ENCODE results near the gene WAPL. TPM values are rescaled to one million over a fixed set of nuclear protein-coding genes. Genes with fewer than 3 reads are reported as not detected.

Gene WAPL
- polyA plus RNA-seq, 1 donor from 2014 or later, result 32.8 TPM

DNA sequence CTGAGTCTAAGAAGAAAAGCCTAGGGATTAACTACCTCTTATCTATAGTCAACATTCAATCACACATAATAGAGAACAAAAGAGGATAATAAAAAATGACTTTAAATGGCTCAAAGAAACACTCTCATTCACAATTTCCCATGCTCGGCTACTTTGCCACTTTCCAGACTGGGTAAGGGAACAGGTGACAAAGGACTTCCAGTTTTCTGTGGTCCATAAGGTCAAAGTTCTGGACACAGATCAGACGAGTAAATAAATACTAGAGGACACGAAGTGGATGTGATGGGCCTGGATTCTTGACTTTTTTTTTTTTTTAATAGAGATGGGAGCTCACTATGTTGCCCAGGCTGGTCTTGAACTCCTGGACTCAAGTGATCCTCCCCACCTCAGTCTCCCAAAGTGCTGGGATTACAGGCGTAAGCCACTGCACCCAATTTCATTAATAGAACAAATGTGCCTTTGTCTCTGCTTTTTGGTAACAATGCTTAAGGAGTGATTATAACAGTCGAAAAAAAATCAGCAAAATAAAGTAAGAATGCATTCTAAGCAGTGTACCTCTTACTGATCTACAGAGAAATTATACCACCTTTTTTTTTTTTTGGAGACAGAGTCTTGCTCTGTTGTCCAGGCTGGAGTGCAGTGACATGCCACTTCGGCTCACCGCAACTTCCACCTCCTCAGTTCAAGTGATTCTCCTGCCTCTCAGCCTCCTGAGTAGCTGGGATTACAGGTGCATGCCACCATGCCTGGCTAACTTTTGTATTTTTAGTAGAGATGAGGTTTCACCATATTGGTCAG, 70.6 kb downstream of the WAPL start:
- Mint-ChIP-seq H3K27me3 (no peaks in the 10 kb centered on the region), H3K4me3 (peak overlapping the region in 1 of 4 donors; percentile 74), H3K9me3 (no peaks in the 10 kb centered on the region), H3K27ac (no peak overlapping the region), H3K36me3 (peaks cover 30% of the 10 kb centered on the region), H3K4me1 (peaks cover 18 to 29% (median 27%) of the 10 kb centered on the region in 3 donors)

DNA sequence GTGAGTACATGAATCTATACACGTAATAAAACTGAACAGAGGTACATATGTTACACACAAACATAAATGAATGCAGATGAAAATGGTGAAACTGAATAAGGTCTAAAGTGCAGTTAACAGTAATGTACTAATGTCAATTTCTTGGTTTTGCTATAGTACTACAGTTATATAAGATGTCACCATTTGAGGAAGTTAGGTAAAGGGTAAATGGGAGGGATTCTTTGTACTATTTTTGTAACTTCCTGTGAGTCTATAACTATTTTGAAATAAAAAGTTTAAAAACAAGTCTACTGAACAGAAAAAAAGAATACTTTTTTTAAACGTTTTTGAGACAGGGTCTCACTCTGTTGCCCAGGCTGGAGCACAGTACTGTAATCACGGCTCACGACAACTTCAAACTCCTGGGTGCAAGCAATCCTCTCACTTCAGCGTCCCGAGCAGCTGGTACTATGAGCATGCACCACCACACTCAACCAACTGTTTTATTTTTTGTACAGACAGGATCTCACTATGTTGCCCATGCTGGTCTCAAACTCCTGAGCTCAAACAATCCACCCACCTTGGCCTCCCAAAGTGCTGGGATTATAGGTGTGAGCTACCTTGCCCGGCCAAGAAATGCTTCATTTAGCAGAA, 71.5 kb downstream of the WAPL start:
- Mint-ChIP-seq H3K4me1 (peaks cover 18 to 29% (median 27%) of the 10 kb centered on the region in 3 donors), H3K27ac (no peak overlapping the region), H3K9me3 (no peaks in the 10 kb centered on the region), H3K4me3 (peak overlapping the region in 2 of 4 donors; percentile 28 to 74), H3K27me3 (no peaks in the 10 kb centered on the region), H3K36me3 (peaks cover 32% of the 10 kb centered on the region)

DNA sequence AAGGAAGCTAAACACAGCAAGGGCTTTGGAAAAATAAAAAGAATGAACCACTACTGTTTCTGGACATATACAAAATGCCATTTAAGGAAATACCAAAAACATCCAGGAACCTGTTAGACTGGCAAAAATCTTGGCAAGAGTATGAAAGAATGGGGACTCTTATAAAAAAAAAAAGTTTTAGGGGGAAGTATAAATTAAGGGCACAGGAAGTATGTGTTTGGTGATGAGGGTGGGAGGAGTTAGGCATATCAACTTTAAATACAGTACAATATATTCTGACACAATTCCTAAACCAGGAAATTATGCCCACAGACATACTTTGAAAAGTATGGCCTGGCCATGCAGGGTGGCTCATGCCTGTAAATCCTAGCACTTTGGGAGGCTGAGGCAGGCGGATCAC, 74.2 kb downstream of the WAPL start:
- peaks cover 18 to 25% (median 21%) of the 10 kb centered on the region in 3 donors for H3K4me1 Mint-ChIP-seq
- no peaks in the 10 kb centered on the region for H3K9me3 Mint-ChIP-seq
- H3K36me3 Mint-ChIP-seq, result peaks cover 32% of the 10 kb centered on the region
- peak overlapping the region in 1 of 4 donors; percentile 52 for H3K4me3 Mint-ChIP-seq
- no peaks in the 10 kb centered on the region for H3K27me3 Mint-ChIP-seq
- H3K27ac Mint-ChIP-seq, result peak overlapping the region in 1 of 3 donors; percentile 9

DNA sequence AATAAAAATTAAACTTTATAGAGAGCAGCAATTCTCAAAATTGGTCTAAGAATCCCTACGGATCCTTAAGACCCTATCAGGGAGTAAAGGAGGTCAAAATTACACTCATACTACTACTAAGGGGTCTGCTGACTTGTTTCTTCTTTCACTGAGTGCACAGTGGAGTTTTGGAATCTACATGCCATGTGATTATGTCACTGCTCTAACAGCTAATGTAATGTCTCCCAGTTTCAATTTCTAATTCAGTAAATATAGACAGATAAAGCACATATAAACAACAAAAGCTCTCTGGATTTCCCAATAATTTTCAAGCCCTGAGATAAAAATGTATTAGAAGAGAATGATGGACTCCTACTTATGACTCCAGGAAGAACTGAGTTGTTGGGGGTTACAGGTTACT, 74.6 kb downstream of the WAPL start:
- Mint-ChIP-seq H3K27ac (no peak overlapping the region), H3K4me3 (peak overlapping the region in 1 of 4 donors; percentile 52), H3K4me1 (peaks cover 18 to 25% (median 21%) of the 10 kb centered on the region in 3 donors), H3K27me3 (no peaks in the 10 kb centered on the region), H3K36me3 (peaks cover 32% of the 10 kb centered on the region), H3K9me3 (no peaks in the 10 kb centered on the region)

DNA sequence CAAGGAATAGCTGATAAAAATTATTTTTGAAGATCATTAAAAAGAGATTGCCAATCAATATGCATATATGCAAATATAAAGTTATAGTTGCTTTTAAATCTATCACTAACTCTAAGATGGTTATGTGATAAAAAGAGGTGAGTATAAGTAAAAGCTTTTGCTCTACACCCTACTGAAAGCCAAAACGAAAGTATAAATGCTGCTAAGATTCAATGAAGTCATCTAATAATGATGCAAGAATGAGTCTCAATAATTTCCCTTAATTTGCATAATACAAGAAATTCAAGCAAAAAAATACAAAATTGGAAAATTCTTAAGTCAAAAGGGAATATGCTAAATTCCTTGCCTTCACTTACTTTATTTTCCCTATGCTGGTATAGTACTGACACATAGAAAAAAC, 75.2 kb downstream of the WAPL start:
- Mint-ChIP-seq H3K36me3 (peaks cover 32% of the 10 kb centered on the region), H3K4me3 (no peak overlapping the region), H3K27me3 (no peaks in the 10 kb centered on the region), H3K27ac (no peak overlapping the region), H3K9me3 (no peaks in the 10 kb centered on the region), H3K4me1 (peaks cover 18 to 21% (median 21%) of the 10 kb centered on the region in 3 donors)

DNA sequence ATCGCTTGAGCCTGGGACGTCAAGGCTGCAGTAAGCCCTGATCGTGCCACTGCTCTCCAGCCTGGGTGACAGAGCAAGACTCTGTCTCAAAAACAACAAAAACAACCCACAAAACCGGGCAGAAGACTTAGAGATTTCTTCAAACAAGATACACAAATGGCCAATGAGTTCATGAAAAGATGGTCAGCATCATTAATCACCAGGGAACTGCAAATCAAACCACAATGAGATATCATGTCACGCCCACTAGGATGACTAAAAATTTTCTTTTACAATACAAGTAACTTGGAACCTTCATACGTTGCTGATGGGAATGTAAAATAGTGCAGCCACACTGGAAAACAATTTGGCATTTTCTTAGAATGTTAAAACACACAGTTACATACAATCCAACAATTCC, 77.7 kb downstream of the WAPL start:
- peaks cover 4 to 7% (median 6%) of the 10 kb centered on the region in 3 donors for H3K4me1 Mint-ChIP-seq
- no peak overlapping the region for H3K27ac Mint-ChIP-seq
- H3K27me3 Mint-ChIP-seq, result no peaks in the 10 kb centered on the region
- no peaks in the 10 kb centered on the region for H3K9me3 Mint-ChIP-seq
- H3K4me3 Mint-ChIP-seq, result no peak overlapping the region
- H3K36me3 Mint-ChIP-seq, result peaks cover 25% of the 10 kb centered on the region

DNA sequence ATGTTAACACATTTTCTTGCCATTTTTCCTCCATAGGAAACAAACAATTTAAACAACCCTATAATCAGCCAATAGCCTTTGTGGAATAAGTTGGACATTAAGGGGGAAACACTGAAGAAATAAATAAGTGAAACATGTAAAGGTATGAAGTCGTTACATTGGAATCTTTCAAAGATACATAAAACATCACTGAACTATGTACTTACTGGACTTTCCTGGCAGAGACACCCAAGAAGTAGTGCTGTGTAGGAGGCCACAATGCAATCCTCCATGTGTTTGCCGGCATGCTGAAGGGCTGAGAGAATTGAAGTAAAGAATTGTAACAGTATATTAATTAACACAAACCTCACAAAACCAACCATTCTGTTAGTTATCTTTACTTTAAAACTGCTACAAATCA, 78.5 kb downstream of the WAPL start:
- Mint-ChIP-seq H3K27me3 (no peaks in the 10 kb centered on the region), H3K4me3 (no peak overlapping the region), H3K4me1 (peaks cover 4 to 7% (median 6%) of the 10 kb centered on the region in 3 donors), H3K27ac (no peak overlapping the region), H3K36me3 (peaks cover 23% of the 10 kb centered on the region), H3K9me3 (no peaks in the 10 kb centered on the region)

DNA sequence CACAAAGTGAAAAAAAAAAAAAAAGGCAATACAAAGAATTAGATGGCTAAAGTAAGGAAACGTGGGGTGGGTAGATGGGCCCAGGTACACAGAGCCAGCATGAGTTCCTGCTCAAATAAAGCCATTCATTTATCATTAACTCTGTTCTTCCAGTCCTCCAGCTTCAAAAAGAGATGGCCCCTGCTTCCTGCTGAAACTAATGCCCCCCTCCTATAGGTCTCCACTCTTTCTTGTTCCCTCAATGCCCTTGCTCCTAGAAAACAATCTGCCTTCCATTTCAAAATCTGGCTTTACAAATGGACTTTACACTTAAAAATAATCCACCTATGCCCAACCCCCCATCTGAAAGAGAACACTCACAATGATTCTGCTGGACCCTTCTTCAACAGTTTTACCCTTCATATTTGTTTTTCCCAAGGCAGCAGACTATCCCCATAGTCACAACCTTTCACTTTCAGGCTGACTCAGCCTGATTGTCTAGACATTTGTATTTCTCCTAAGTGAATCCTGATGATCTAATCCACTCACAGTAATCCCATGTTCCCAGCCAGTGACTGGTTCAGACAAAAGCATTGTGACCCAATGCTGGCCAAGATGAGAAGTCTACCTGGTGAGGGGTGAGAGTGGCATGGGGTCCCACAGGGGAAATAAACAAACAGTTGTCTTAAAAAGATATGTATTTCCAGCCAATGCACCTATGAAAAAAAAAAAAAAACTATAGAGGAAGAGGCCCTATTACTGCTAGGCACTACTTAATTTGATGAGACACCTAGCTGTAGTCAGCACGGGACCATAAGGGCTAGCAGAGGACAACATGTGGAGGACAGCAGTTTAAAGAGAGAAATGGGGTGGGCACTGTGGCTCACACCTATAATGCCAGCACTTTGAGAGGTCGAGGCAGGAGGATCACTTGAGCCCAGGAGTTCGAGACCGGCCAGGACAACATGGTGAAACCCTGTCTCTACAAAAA, 80.4 kb downstream of the WAPL start:
- no peaks in the 10 kb centered on the region for H3K27me3 Mint-ChIP-seq
- no peak overlapping the region for H3K4me3 Mint-ChIP-seq
- H3K4me1 Mint-ChIP-seq, result no peaks in the 10 kb centered on the region
- H3K27ac Mint-ChIP-seq, result no peak overlapping the region
- H3K9me3 Mint-ChIP-seq, result no peaks in the 10 kb centered on the region
- peaks cover 21% of the 10 kb centered on the region for H3K36me3 Mint-ChIP-seq

DNA sequence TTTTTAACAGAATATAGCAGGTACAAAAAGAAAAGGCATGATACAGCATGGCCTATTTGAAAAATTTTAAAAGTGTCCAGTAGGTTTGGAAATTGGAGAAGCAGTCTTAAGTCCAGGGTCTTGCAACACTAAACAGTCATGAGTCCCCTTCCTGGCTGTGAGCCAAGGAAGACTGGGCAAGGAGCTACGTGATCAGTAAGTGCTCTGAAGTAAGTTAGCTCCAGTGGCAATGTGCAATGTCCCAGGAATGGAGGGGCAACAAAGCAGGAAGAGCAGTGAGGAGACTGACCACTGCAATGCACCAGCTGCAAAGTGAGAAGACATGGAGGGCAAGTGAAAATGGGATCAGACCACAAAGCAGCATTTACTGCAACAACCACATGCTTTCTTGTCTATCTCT, 82.0 kb downstream of the WAPL start:
- H3K36me3 Mint-ChIP-seq, result peaks cover 19% of the 10 kb centered on the region
- H3K27me3 Mint-ChIP-seq, result no peaks in the 10 kb centered on the region
- H3K27ac Mint-ChIP-seq, result peak overlapping the region in 1 of 3 donors; percentile 18
- no peaks in the 10 kb centered on the region for H3K4me1 Mint-ChIP-seq
- H3K4me3 Mint-ChIP-seq, result no peak overlapping the region
- no peaks in the 10 kb centered on the region for H3K9me3 Mint-ChIP-seq

DNA sequence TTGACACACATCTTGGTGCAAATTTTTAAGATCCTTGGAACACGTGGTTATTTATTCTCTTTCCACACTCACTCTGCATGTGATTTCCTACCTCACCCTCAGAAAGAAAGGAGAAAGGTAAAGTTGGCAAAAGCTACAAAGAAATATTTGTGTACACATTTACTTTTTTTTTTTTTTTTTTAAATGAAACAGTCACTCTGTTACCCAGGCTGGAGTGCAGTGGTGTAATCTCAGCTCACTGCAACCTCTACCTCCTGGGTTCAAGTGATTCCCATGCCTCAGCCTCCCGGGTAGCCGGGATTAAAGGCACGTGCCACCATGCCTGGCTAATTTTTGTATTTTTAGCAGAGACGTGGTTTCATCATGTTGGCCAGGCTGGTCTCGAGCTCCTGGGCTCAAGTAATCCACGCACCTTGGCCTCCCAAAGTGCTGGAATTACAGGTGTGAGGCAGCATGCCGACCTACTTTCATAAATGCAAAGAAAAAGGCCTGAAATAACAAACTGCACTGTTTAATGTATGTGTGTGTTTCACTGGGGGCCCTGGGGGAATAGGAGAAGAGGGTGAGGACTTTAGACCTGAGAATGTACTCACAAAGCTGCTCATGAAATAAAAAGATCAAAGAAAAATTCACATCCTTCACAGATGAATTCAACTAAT, 83.4 kb downstream of the WAPL start:
- no peaks in the 10 kb centered on the region for H3K9me3 Mint-ChIP-seq
- H3K27me3 Mint-ChIP-seq, result no peaks in the 10 kb centered on the region
- H3K27ac Mint-ChIP-seq, result no peak overlapping the region
- H3K4me3 Mint-ChIP-seq, result no peak overlapping the region
- peaks cover 19% of the 10 kb centered on the region for H3K36me3 Mint-ChIP-seq
- H3K4me1 Mint-ChIP-seq, result no peaks in the 10 kb centered on the region

DNA sequence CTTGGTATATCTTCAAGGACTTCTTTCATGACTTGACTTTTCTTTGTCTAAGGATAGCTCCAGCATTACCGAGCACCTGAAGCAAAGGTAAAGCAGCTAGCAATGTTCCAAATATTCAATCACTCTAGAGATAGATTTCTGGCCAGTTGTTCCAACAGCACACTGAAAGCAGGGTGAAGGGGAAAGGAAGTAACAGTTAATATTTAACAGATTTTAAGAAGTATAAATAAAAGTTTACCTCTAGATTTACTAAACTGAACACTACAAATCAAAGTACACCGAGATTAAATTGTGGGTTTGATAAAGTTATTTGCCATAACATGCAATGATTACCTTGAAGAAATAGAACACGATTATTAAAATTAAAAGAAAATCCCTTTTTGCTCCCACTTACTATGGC, 84.1 kb downstream of the WAPL start:
- no peak overlapping the region for H3K4me3 Mint-ChIP-seq
- H3K9me3 Mint-ChIP-seq, result no peaks in the 10 kb centered on the region
- no peaks in the 10 kb centered on the region for H3K27me3 Mint-ChIP-seq
- H3K27ac Mint-ChIP-seq, result no peak overlapping the region
- peaks cover 16% of the 10 kb centered on the region for H3K36me3 Mint-ChIP-seq
- H3K4me1 Mint-ChIP-seq, result no peaks in the 10 kb centered on the region

DNA sequence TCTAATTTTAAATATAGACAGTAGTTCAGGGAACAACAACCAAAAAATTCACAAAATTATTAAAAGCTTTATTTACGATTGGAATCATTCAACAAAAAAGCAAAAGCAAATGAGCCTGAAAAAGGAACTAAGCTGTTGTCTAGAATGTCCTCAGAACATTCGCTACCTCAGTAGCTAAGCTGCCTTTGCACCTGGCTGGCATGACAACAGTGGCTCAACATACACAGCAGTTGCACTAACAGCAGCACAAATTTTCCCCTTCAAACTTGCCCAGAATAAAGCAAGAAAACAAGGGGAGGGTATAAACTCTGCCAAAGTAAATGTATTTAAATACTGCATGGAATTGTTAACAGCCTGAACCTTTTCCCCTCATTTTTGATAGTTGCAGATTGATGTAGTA, 84.6 kb downstream of the WAPL start:
- no peaks in the 10 kb centered on the region for H3K4me1 Mint-ChIP-seq
- no peaks in the 10 kb centered on the region for H3K9me3 Mint-ChIP-seq
- peaks cover 16% of the 10 kb centered on the region for H3K36me3 Mint-ChIP-seq
- no peak overlapping the region for H3K4me3 Mint-ChIP-seq
- H3K27me3 Mint-ChIP-seq, result no peaks in the 10 kb centered on the region
- no peak overlapping the region for H3K27ac Mint-ChIP-seq

DNA sequence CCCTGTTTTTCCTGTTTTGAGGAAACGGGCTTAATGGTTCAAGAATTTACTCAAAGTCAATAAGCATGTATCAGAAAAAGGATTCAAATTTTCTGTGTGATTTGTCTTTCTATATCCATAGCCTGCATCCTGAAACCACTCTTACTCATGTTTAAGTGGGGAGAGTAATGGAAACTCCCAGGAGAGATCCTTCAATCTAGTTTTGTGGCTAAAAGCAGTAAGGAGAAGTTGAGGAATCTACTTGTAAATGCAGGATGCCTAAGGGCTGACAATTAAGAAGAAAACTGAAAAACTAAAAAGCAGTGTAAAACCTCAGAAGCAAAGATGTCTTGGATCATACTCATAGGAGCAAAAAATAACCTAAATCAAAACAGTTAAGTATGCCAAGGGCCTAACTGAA, 86.9 kb downstream of the WAPL start:
- no peak overlapping the region for H3K4me3 Mint-ChIP-seq
- no peak overlapping the region for H3K27ac Mint-ChIP-seq
- no peaks in the 10 kb centered on the region for H3K9me3 Mint-ChIP-seq
- no peaks in the 10 kb centered on the region for H3K27me3 Mint-ChIP-seq
- H3K36me3 Mint-ChIP-seq, result peaks cover 8% of the 10 kb centered on the region
- no peaks in the 10 kb centered on the region for H3K4me1 Mint-ChIP-seq

DNA sequence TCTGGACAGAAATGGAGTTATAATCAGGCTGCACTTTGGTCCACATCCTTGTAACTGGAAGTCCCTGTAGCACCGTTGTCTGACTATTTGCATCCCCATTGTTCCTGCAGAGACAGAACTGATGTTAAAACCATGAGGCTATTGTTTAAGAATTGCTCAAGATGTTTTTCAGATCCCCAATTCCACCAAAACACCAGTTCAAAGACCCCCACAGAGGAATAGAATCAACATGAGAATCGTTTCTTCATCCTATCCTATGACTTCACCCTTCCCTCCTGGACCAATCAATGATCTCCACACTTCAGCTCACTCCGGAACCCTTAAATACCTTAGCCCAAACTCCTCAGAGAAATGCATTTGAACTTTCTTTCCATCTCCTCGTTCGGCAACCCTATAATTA, 97.9 kb downstream of the WAPL start:
- peaks cover 2% of the 10 kb centered on the region for H3K27me3 Mint-ChIP-seq

More for the DNA sequence above, 97.9 kb downstream of the WAPL start:
- no peaks in the 10 kb centered on the region for H3K36me3 Mint-ChIP-seq
- H3K27ac Mint-ChIP-seq, result no peak overlapping the region
- peaks cover 0 to 2% (median 2%) of the 10 kb centered on the region in 3 donors for H3K4me1 Mint-ChIP-seq
- H3K4me3 Mint-ChIP-seq, result no peak overlapping the region
- H3K9me3 Mint-ChIP-seq, result no peaks in the 10 kb centered on the region
